ENCODE measurements around the gene DPYD.

- TF ChIP-seq POLR2A (IDR thresholded peaks at IDR 0.05; ENCODE audit: low read depth, low read length) (no peak), POLR2AphosphoS5 (IDR thresholded peaks at IDR 0.05; ENCODE audit: low read depth, low read length) (no peak), POU2F2 (IDR thresholded peaks at IDR 0.05; ENCODE audit: low read depth, low read length) (no peak), SPI1 (IDR thresholded peaks at IDR 0.05; ENCODE audit: low read depth, low read length) (no peak)
Observed at GRCh38 chr1:97767381-97767780, 153.5 kb downstream of the DPYD start.
